Activated T-helper 2 cell treated with anti-CD3 and anti-CD28 coated beads, Interferon-gamma antibody, Interleukin-2, Interleukin-4, amounts not matched to agents 10 μg/mL and 5 μg/mL and 100 μg/mL, durations not matched to agents 14 hours and 24 hours and 36 hours (primary cell): ENCODE results near the gene PRSS57. TPM values are rescaled to one million over a fixed set of nuclear protein-coding genes. Genes with fewer than 3 reads are reported as not detected.

Source experiments
- DNase-seq: peaks from one replicate; pipeline ENCODE4 v3.0.0; 2021; ENCODE audit warnings: low spot score
- H3K27ac Mint-ChIP-seq: one replicate; pipeline ENCODE4 v1.8.0; 2021; ENCODE audit warnings: mixed read lengths
- H3K27me3 Mint-ChIP-seq: one replicate; pipeline ENCODE4 v1.8.0; 2021; ENCODE audit warnings: low read depth, mixed read lengths
- H3K36me3 Mint-ChIP-seq: one replicate; pipeline ENCODE4 v1.8.0; 2021; ENCODE audit warnings: low read depth, mixed read lengths
- H3K4me1 Mint-ChIP-seq: one replicate; pipeline ENCODE4 v1.8.0; 2021; ENCODE audit warnings: low read depth, mixed read lengths
- H3K4me3 Mint-ChIP-seq: one replicate; pipeline ENCODE4 v1.8.0; 2021; ENCODE audit warnings: low read depth, mild to moderate bottlenecking, moderate library complexity, mixed read lengths
- H3K9me3 Mint-ChIP-seq: one replicate; pipeline ENCODE4 v1.8.0; 2021; ENCODE audit warnings: mixed read lengths
- intact Hi-C: fragments of 100-400 bp; cut with micrococcal nuclease; formaldehyde crosslinking; loops from one replicate; pipeline ENCODE4 v1.15.1; 2023
- total RNA-seq: library from RNA; stranded (reverse); gene quantifications from 2 replicates; pipeline ENCODE4 v1.2.3, GENCODE V29; 2022

Gene PRSS57
- total RNA-seq, 1 donor from 2014 or later, result not detected

- no peak overlapping the region for H3K4me3 Mint-ChIP-seq
- no peaks in the 10 kb centered on the region for H3K9me3 Mint-ChIP-seq
- H3K27ac Mint-ChIP-seq, result no peak overlapping the region
- peaks cover 9% of the 10 kb centered on the region for H3K4me1 Mint-ChIP-seq
- intact Hi-C loops, result no loop called here
- H3K27me3 Mint-ChIP-seq, result no peaks in the 10 kb centered on the region
- peaks cover 39% of the 10 kb centered on the region for H3K36me3 Mint-ChIP-seq
- no peak for DNase-seq
Observed at GRCh38 chr19:656751-657559, 38.3 kb downstream of the PRSS57 start.

- H3K36me3 Mint-ChIP-seq, result peaks cover 30% of the 10 kb centered on the region
- intact Hi-C loops, result no loop called here
- peaks cover 5% of the 10 kb centered on the region for H3K4me1 Mint-ChIP-seq
- no peaks in the 10 kb centered on the region for H3K9me3 Mint-ChIP-seq
- no peaks in the 10 kb centered on the region for H3K27me3 Mint-ChIP-seq
- H3K27ac Mint-ChIP-seq, result no peak overlapping the region
- H3K4me3 Mint-ChIP-seq, result no peak overlapping the region
- no peak for DNase-seq
Observed at GRCh38 chr19:655691-656090, 39.6 kb downstream of the PRSS57 start.

- Mint-ChIP-seq H3K4me1 (peaks cover 1% of the 10 kb centered on the region), H3K27ac (no peak overlapping the region), H3K27me3 (no peaks in the 10 kb centered on the region)
Observed at GRCh38 chr19:653425-653824, 41.8 kb downstream of the PRSS57 start.

GRCh38 chr19:652467-653389 is 42.5 kb downstream of the PRSS57 start:
- no peaks in the 10 kb centered on the region for H3K9me3 Mint-ChIP-seq
- H3K4me1 Mint-ChIP-seq, result peaks cover 1% of the 10 kb centered on the region
- H3K36me3 Mint-ChIP-seq, result peaks cover 36% of the 10 kb centered on the region
- H3K4me3 Mint-ChIP-seq, result no peak overlapping the region
- H3K27me3 Mint-ChIP-seq, result no peaks in the 10 kb centered on the region
- intact Hi-C loops, result no loop called here
- no peak overlapping the region for H3K27ac Mint-ChIP-seq
- no peak for DNase-seq

More at GRCh38 chr19:653425-653824, 41.8 kb downstream of the PRSS57 start:
- intact Hi-C loops, result no loop called here
- peaks cover 36% of the 10 kb centered on the region for H3K36me3 Mint-ChIP-seq
- no peak for DNase-seq
- no peak overlapping the region for H3K4me3 Mint-ChIP-seq
- H3K9me3 Mint-ChIP-seq, result no peaks in the 10 kb centered on the region

- intact Hi-C loops, result no loop called here
- H3K9me3 Mint-ChIP-seq, result no peaks in the 10 kb centered on the region
- H3K4me3 Mint-ChIP-seq, result no peak overlapping the region
- no peaks in the 10 kb centered on the region for H3K27me3 Mint-ChIP-seq
- peaks cover 1% of the 10 kb centered on the region for H3K4me1 Mint-ChIP-seq
- H3K27ac Mint-ChIP-seq, result no peak overlapping the region
- no peak for DNase-seq
- H3K36me3 Mint-ChIP-seq, result peaks cover 34% of the 10 kb centered on the region
Observed at GRCh38 chr19:651991-652390, 43.3 kb downstream of the PRSS57 start.

- intact Hi-C loops, result no loop called here
- peaks cover 36% of the 10 kb centered on the region for H3K36me3 Mint-ChIP-seq
- H3K27ac Mint-ChIP-seq, result no peak overlapping the region
- H3K4me1 Mint-ChIP-seq, result no peaks in the 10 kb centered on the region
- H3K4me3 Mint-ChIP-seq, result no peak overlapping the region
- no peaks in the 10 kb centered on the region for H3K27me3 Mint-ChIP-seq
- no peaks in the 10 kb centered on the region for H3K9me3 Mint-ChIP-seq
- no peak for DNase-seq
Observed at GRCh38 chr19:651114-651818, 44.0 kb downstream of the PRSS57 start.

GRCh38 chr19:650121-650520 is 45.1 kb downstream of the PRSS57 start:
- DNase-seq, result no peak
- H3K36me3 Mint-ChIP-seq, result peaks cover 33% of the 10 kb centered on the region
- no peak overlapping the region for H3K27ac Mint-ChIP-seq
- intact Hi-C loops, result no loop called here
- H3K4me1 Mint-ChIP-seq, result no peaks in the 10 kb centered on the region
- H3K4me3 Mint-ChIP-seq, result no peak overlapping the region
- no peaks in the 10 kb centered on the region for H3K27me3 Mint-ChIP-seq
- H3K9me3 Mint-ChIP-seq, result no peaks in the 10 kb centered on the region

- intact Hi-C loops, result no loop called here
- peaks cover 31% of the 10 kb centered on the region for H3K36me3 Mint-ChIP-seq
- H3K4me3 Mint-ChIP-seq, result no peak overlapping the region
- no peak overlapping the region for H3K27ac Mint-ChIP-seq
- H3K9me3 Mint-ChIP-seq, result no peaks in the 10 kb centered on the region
- no peaks in the 10 kb centered on the region for H3K4me1 Mint-ChIP-seq
- no peak for DNase-seq
- no peaks in the 10 kb centered on the region for H3K27me3 Mint-ChIP-seq
Observed at GRCh38 chr19:648904-649801, 46.1 kb downstream of the PRSS57 start.

GRCh38 chr19:648305-648704 is 46.9 kb downstream of the PRSS57 start:
- Mint-ChIP-seq H3K36me3 (peaks cover 24% of the 10 kb centered on the region), H3K4me3 (no peak overlapping the region), H3K27me3 (no peaks in the 10 kb centered on the region), H3K27ac (no peak overlapping the region), H3K4me1 (no peaks in the 10 kb centered on the region), H3K9me3 (no peaks in the 10 kb centered on the region)
- intact Hi-C loops, result no loop called here
- no peak for DNase-seq

GRCh38 chr19:647566-648284 is 47.5 kb downstream of the PRSS57 start:
- DNase-seq, result no peak
- Mint-ChIP-seq H3K27ac (no peak overlapping the region), H3K4me3 (no peak overlapping the region), H3K9me3 (no peaks in the 10 kb centered on the region), H3K36me3 (peaks cover 24% of the 10 kb centered on the region), H3K27me3 (no peaks in the 10 kb centered on the region), H3K4me1 (no peaks in the 10 kb centered on the region)
- intact Hi-C loops, result no loop called here

GRCh38 chr19:646779-647565 is 48.3 kb downstream of the PRSS57 start:
- Mint-ChIP-seq H3K27me3 (no peaks in the 10 kb centered on the region), H3K36me3 (peaks cover 24% of the 10 kb centered on the region), H3K4me1 (no peaks in the 10 kb centered on the region), H3K9me3 (no peaks in the 10 kb centered on the region), H3K27ac (no peak overlapping the region), H3K4me3 (no peak overlapping the region)
- intact Hi-C loops, result no loop called here
- no peak for DNase-seq
